SK-N-SH treated with all-trans-retinoic acid at 6 μM for 48 hours (cell line): ENCODE results near the gene SMC6.

Source experiments
- ARNTL ChIP-seq: fragments of 450-650 bp; formaldehyde crosslinking; IDR thresholded peaks from 2 replicates; pipeline ENCODE4 v1.5.0; 2020; ENCODE audit warnings: low read depth, mild to moderate bottlenecking, moderate library complexity, borderline replicate concordance
- CREB5 ChIP-seq: fragments of 250-450 bp; sonication (Bioruptor Pico); IDR thresholded peaks from 2 replicates; pipeline ENCODE4 v1.5.1; 2020; ENCODE audit warnings: low read depth, mild to moderate bottlenecking, moderate library complexity
- PATZ1 ChIP-seq: fragments of 250-450 bp; sonication (Bioruptor Pico); IDR thresholded peaks from 2 replicates; pipeline ENCODE4 v1.8.0; 2020; ENCODE audit warnings: mild to moderate bottlenecking, moderate library complexity, borderline replicate concordance
- POU6F1 ChIP-seq: fragments of 250-450 bp; sonication (Bioruptor Pico); IDR thresholded peaks from 2 replicates; pipeline ENCODE4 v1.8.0; 2021; ENCODE audit warnings: low read depth, mild to moderate bottlenecking, moderate library complexity, borderline replicate concordance
- ZFP3 ChIP-seq: fragments of 250-450 bp; sonication (Bioruptor Pico); IDR thresholded peaks from 2 replicates; pipeline ENCODE4 v1.5.0; 2020; ENCODE audit warnings: mild to moderate bottlenecking, moderate library complexity

- TF ChIP-seq ZFP3 = peak; percentile 51; the same call in 1 of the 2 replicates
- no peak for TF ChIP-seq PATZ1 (CRISPR knock-in tag)
- TF ChIP-seq POU6F1 (CRISPR knock-in tag) = no peak
- no peak for TF ChIP-seq ARNTL (CRISPR knock-in tag)
- no peak for TF ChIP-seq CREB5 (CRISPR knock-in tag)
Measured at GRCh38 chr2:17643031-17643615, 110.5 kb downstream of the SMC6 start.
